Measurements from ENCODE around the gene MAN1A1.

DNA sequence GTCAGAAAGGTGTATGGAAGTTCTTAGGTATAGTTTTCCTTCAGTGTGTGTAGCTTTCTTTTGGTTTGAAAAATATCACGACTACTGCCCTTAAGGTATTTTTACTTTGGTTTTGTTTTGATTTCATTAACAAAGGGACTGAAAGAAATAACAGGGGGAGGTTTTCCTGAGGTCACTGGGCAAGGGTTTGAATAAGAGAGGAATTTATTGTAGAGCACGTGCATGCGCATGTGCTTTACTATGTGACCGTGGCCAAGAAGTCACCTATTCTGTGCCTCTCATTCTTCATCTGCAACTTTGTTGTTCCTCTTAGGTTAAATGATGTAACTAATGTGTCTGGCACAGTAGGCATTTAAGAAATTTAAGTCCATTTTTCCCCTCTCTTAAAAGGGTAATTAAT is 4.1 kb upstream of the MAN1A1 start:
- no peak for TF ChIP-seq CTCF (IDR thresholded peaks at IDR 0.05)
- no peak for TF ChIP-seq POLR2A (IDR thresholded peaks at IDR 0.05)

Measured in thyroid gland (tissue), 4 donors.